ENCODE data around the gene KRT3.

Gene KRT3

GRCh38 chr12:52795694-52796428, at the start of gene KRT3:
TSS of gene KRT3 (minus strand) at chr12:52796117. CDS start at chr12:52796042, 75 bp downstream.
- Mint-ChIP-seq H3K27me3 (peaks cover 32% of the 10 kb centered on the region), H3K4me3 (no peak within 1 kb of the TSS), H3K36me3 (no peaks in the 10 kb centered on the region), H3K9me3 (no peaks in the 10 kb centered on the region), H3K27ac (no peak within 1 kb of the TSS), H3K4me1 (no peaks in the 10 kb centered on the region)
- no peak for ATAC-seq

- H3K4me3 Mint-ChIP-seq = no peak overlapping the region
- H3K27me3 Mint-ChIP-seq = peaks cover 71% of the 10 kb centered on the region
- no peak overlapping the region for H3K27ac Mint-ChIP-seq
- peaks cover 4% of the 10 kb centered on the region for H3K4me1 Mint-ChIP-seq
- ATAC-seq = no peak
- peaks cover 3% of the 10 kb centered on the region for H3K9me3 Mint-ChIP-seq
- H3K36me3 Mint-ChIP-seq = no peaks in the 10 kb centered on the region
These were observed 48.5 kb upstream of the KRT3 start for GRCh38 chr12:52844386-52844785.

- peaks cover 4% of the 10 kb centered on the region for H3K4me1 Mint-ChIP-seq
- H3K27me3 Mint-ChIP-seq = peaks cover 60% of the 10 kb centered on the region
- H3K36me3 Mint-ChIP-seq = no peaks in the 10 kb centered on the region
- no peak for ATAC-seq
- no peak overlapping the region for H3K27ac Mint-ChIP-seq
- peaks cover 3% of the 10 kb centered on the region for H3K9me3 Mint-ChIP-seq
- no peak overlapping the region for H3K4me3 Mint-ChIP-seq
These were observed 43.7 kb upstream of the KRT3 start for GRCh38 chr12:52839436-52840105.

GRCh38 chr12:52838609-52839435, 42.9 kb upstream of the KRT3 start:
- H3K27ac Mint-ChIP-seq = no peak overlapping the region
- H3K4me1 Mint-ChIP-seq = peaks cover 4% of the 10 kb centered on the region
- no peak for ATAC-seq
- peaks cover 3% of the 10 kb centered on the region for H3K9me3 Mint-ChIP-seq
- H3K4me3 Mint-ChIP-seq = no peak overlapping the region
- no peaks in the 10 kb centered on the region for H3K36me3 Mint-ChIP-seq
- H3K27me3 Mint-ChIP-seq = peaks cover 60% of the 10 kb centered on the region

GRCh38 chr12:52837781-52838608, 42.1 kb upstream of the KRT3 start:
- H3K4me1 Mint-ChIP-seq = peaks cover 4% of the 10 kb centered on the region
- H3K27me3 Mint-ChIP-seq = peaks cover 58% of the 10 kb centered on the region
- H3K4me3 Mint-ChIP-seq = no peak overlapping the region
- H3K36me3 Mint-ChIP-seq = no peaks in the 10 kb centered on the region
- H3K27ac Mint-ChIP-seq = no peak overlapping the region
- no peak for ATAC-seq
- H3K9me3 Mint-ChIP-seq = peaks cover 3% of the 10 kb centered on the region

GRCh38 chr12:52837413-52837741, 41.5 kb upstream of the KRT3 start:
- no peak overlapping the region for H3K27ac Mint-ChIP-seq

GRCh38 chr12:52836491-52837412, 40.8 kb upstream of the KRT3 start:
- no peak for ATAC-seq
- no peak overlapping the region for H3K27ac Mint-ChIP-seq
- H3K4me3 Mint-ChIP-seq = no peak overlapping the region

More at GRCh38 chr12:52837413-52837741, 41.5 kb upstream of the KRT3 start:
- peaks cover under 1% of the 10 kb centered on the region for H3K4me1 Mint-ChIP-seq
- no peaks in the 10 kb centered on the region for H3K9me3 Mint-ChIP-seq
- H3K27me3 Mint-ChIP-seq = peaks cover 52% of the 10 kb centered on the region
- no peak overlapping the region for H3K4me3 Mint-ChIP-seq
- ATAC-seq = no peak
- H3K36me3 Mint-ChIP-seq = no peaks in the 10 kb centered on the region

GRCh38 chr12:52836042-52836466, 40.1 kb upstream of the KRT3 start:
- Mint-ChIP-seq H3K4me3 (no peak overlapping the region), H3K36me3 (no peaks in the 10 kb centered on the region), H3K27ac (no peak overlapping the region), H3K27me3 (peaks cover 58% of the 10 kb centered on the region), H3K9me3 (no peaks in the 10 kb centered on the region), H3K4me1 (no peaks in the 10 kb centered on the region)
- no peak for ATAC-seq

More at GRCh38 chr12:52836491-52837412, 40.8 kb upstream of the KRT3 start:
- Mint-ChIP-seq H3K27me3 (peaks cover 51% of the 10 kb centered on the region), H3K4me1 (no peaks in the 10 kb centered on the region), H3K36me3 (no peaks in the 10 kb centered on the region), H3K9me3 (no peaks in the 10 kb centered on the region)

GRCh38 chr12:52835271-52836041, 39.5 kb upstream of the KRT3 start:
- Mint-ChIP-seq H3K27me3 (peaks cover 61% of the 10 kb centered on the region), H3K4me3 (no peak overlapping the region), H3K36me3 (no peaks in the 10 kb centered on the region), H3K27ac (no peak overlapping the region), H3K9me3 (no peaks in the 10 kb centered on the region), H3K4me1 (no peaks in the 10 kb centered on the region)
- no peak for ATAC-seq

- no peak for ATAC-seq
- Mint-ChIP-seq H3K27ac (no peak overlapping the region), H3K9me3 (no peaks in the 10 kb centered on the region), H3K27me3 (peaks cover 61% of the 10 kb centered on the region), H3K36me3 (no peaks in the 10 kb centered on the region), H3K4me1 (no peaks in the 10 kb centered on the region), H3K4me3 (no peak overlapping the region)
These were observed 38.7 kb upstream of the KRT3 start for GRCh38 chr12:52834727-52835001.

GRCh38 chr12:52833922-52834726, 38.2 kb upstream of the KRT3 start, which contains the start of gene KRT79:
TSS of gene KRT79 (minus strand) at chr12:52834311. CDS start at chr12:52834260, 51 bp downstream.
- ATAC-seq = no peak
- Mint-ChIP-seq H3K27me3 (peaks cover 61% of the 10 kb centered on the region), H3K9me3 (no peaks in the 10 kb centered on the region), H3K4me3 (no peak within 1 kb of the TSS), H3K27ac (no peak within 1 kb of the TSS), H3K36me3 (no peaks in the 10 kb centered on the region), H3K4me1 (no peaks in the 10 kb centered on the region)

- no peak for ATAC-seq
- Mint-ChIP-seq H3K36me3 (no peaks in the 10 kb centered on the region), H3K4me3 (no peak overlapping the region), H3K27me3 (peaks cover 52% of the 10 kb centered on the region), H3K4me1 (no peaks in the 10 kb centered on the region), H3K27ac (no peak overlapping the region), H3K9me3 (no peaks in the 10 kb centered on the region)
These were observed 37.3 kb upstream of the KRT3 start for GRCh38 chr12:52832985-52833905.
